Spleen (tissue), 7 donors: Measurements from ENCODE around the gene CHD6.

Experiments used
- POLR2A ChIP-seq, 3 donors: fragments of 450-650 bp; IDR thresholded peaks; one replicate each; pipeline ENCODE4 v1.5.1; 2017; ENCODE audit warnings: antibody characterized with exemption in 3 of 3, mild to moderate bottlenecking in 1 of 3
- POLR2AphosphoS5 ChIP-seq, 3 donors: sonication (generic); formaldehyde crosslinking; IDR thresholded peaks; one replicate each; pipeline ENCODE4 v1.5.1; 2017; ENCODE audit warnings: antibody characterized with exemption in 3 of 3
- TF ChIP-seq, protein P1 (sequence below), 11 experiments: fragments of 200-600 bp in 7 of 11; fragments of 450-650 bp in 4 of 11; sonication (generic) in 4 of 11; IDR thresholded peaks in 8 of 11; conservative IDR thresholded peaks in 3 of 11; 1 replicate in 7 of 11; 2 replicates in 4 of 11; pipeline versions ENCODE4 v1.4.0 to v1.8.0; 2016 to 2021; ENCODE audit warnings: antibody characterized with exemption in 11 of 11, inconsistent platforms in 4 of 11, mild to moderate bottlenecking in 1 of 11
- donor health status: DM: no; HTN: no; CAD: no; lungs with moderate emphysema.
- donor health status: DM: no; HTN: no; CAD: no.
- donor health status: DM: no; HTN: no; CAD: no.

DNA sequence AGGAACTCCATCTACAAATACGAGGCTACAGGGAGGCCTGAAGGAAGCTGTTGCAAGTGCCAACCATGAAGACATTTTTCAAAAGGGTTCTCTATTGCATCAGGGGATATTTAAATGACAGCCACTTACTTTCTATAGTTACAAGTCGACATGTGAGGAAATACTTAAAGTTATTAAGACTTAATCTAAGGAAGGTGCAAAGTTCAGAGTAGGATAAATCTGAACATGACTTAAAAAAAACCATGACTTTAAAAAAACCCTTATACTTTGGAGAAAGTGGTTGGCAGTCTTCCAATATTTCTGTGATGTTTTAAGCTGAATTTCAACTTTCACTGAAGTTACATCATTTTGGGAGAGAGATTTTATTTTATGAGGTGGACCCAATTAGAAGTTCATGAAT is 195.2 kb downstream of the CHD6 start:
- TF ChIP-seq POLR2A (IDR thresholded peaks at IDR 0.05) (no peak), POLR2AphosphoS5 (IDR thresholded peaks at IDR 0.05) (no peak)
- TF ChIP-seq, protein P1, sequence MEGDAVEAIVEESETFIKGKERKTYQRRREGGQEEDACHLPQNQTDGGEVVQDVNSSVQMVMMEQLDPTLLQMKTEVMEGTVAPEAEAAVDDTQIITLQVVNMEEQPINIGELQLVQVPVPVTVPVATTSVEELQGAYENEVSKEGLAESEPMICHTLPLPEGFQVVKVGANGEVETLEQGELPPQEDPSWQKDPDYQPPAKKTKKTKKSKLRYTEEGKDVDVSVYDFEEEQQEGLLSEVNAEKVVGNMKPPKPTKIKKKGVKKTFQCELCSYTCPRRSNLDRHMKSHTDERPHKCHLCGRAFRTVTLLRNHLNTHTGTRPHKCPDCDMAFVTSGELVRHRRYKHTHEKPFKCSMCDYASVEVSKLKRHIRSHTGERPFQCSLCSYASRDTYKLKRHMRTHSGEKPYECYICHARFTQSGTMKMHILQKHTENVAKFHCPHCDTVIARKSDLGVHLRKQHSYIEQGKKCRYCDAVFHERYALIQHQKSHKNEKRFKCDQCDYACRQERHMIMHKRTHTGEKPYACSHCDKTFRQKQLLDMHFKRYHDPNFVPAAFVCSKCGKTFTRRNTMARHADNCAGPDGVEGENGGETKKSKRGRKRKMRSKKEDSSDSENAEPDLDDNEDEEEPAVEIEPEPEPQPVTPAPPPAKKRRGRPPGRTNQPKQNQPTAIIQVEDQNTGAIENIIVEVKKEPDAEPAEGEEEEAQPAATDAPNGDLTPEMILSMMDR (IDR thresholded peaks at IDR 0.05 in 8 of 11, conservative IDR thresholded peaks at IDR 0.05 in 3 of 11), result no peak
